Measurements from ENCODE around the gene ZBTB24. TPM values are rescaled to one million over a fixed set of nuclear protein-coding genes. Genes with fewer than 3 reads are reported as not detected.

Gene ZBTB24
- total RNA-seq, 1 donor from 2014 or later = 10.2 TPM

DNA sequence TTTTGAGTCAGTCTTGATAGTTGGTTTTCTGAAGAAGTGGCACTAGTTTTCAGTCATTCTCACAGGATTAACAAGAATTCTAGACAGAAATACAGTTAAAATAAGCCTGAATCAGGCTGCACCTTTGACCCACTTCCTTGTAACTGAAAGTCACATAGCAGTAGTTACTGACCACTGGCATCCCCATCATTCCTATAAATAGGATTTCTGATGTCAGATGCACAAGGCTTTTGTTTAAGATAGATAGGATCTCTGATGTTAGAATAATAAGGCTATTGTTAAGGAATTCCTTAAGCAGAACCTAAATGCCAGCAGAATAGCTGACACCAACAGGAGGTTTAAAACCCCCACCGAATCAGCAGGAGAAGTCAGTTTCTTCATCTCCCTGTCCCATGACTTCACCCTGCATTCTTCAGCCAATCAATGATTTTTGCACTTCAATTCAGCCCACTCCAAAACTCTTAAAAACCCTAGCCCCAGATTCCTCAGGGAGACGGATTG is 30.6 kb upstream of the ZBTB24 start:
- intact Hi-C loops (cut with DNase I) = no loop called here
- DNase-seq (ENCODE audit: low spot score in 2 of 2) = no peak
- Histone ChIP-seq H3K4me1 (no peaks in the 10 kb centered on the region), H3K27me3 (no peaks in the 10 kb centered on the region), H3K27ac (no peak overlapping the region), H3K36me3 (no peaks in the 10 kb centered on the region), H3K9me3 (no peaks in the 10 kb centered on the region), H3K4me3 (no peak overlapping the region)
- TF ChIP-seq, protein P1, sequence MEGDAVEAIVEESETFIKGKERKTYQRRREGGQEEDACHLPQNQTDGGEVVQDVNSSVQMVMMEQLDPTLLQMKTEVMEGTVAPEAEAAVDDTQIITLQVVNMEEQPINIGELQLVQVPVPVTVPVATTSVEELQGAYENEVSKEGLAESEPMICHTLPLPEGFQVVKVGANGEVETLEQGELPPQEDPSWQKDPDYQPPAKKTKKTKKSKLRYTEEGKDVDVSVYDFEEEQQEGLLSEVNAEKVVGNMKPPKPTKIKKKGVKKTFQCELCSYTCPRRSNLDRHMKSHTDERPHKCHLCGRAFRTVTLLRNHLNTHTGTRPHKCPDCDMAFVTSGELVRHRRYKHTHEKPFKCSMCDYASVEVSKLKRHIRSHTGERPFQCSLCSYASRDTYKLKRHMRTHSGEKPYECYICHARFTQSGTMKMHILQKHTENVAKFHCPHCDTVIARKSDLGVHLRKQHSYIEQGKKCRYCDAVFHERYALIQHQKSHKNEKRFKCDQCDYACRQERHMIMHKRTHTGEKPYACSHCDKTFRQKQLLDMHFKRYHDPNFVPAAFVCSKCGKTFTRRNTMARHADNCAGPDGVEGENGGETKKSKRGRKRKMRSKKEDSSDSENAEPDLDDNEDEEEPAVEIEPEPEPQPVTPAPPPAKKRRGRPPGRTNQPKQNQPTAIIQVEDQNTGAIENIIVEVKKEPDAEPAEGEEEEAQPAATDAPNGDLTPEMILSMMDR (IDR thresholded peaks at IDR 0.05) = no peak

DNA sequence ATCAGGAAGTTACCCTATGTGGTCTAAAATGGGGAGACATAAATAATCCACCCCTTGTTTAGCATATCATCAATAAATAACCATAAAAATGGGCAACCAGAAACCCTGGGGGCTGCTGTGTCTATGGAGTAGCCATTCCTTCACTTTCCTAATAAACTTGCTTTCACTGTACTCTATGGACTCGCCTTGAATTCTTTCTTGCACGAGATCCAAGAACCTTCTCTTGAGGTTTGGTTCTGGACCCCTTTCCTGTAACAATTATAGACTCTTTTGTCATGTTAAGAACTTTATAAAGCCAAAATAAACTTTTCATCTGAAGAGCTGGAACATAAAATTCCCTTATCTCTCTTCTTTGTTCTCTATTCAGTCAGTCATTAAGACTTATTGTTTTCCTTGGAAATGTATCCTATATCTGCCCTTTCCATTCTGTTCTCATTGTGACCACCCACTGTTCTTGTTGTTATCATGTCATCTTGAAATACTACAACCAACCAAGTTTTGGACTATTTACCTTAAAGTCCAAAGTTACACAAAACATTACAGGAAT is 29.3 kb upstream of the ZBTB24 start:
- Histone ChIP-seq H3K27me3 (no peaks in the 10 kb centered on the region), H3K4me1 (no peaks in the 10 kb centered on the region), H3K4me3 (no peak overlapping the region), H3K9me3 (no peaks in the 10 kb centered on the region), H3K27ac (no peak overlapping the region), H3K36me3 (no peaks in the 10 kb centered on the region)
- TF ChIP-seq, protein P1 (IDR thresholded peaks at IDR 0.05) = no peak
- intact Hi-C loops (cut with DNase I) = no loop called here
- DNase-seq (ENCODE audit: low spot score in 2 of 2) = no peak

DNA sequence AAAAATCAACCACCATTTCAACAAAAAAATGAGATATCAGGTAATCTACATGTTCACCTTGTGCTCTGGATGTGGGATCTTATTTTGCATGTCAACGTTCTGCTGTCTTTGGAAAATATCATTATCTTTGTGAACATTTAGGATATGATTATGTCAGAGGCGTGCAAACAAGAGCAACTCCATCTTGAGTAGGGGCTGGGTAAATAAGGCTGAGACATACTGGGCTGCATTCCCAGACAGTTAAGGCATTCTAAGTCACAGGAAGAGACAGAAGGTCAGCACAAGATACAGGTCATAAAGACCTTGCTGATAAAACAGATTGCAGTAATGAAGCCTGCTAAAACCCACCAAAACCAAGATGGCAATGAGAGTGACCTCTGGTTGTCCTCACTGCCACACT is 28.8 kb upstream of the ZBTB24 start:
- no peaks in the 10 kb centered on the region for H3K27me3 ChIP-seq
- no peak for DNase-seq (ENCODE audit: low spot score in 2 of 2)
- H3K9me3 ChIP-seq = no peaks in the 10 kb centered on the region
- H3K27ac ChIP-seq = no peak overlapping the region
- no peak overlapping the region for H3K4me3 ChIP-seq
- H3K4me1 ChIP-seq = no peaks in the 10 kb centered on the region
- TF ChIP-seq, protein P1 (IDR thresholded peaks at IDR 0.05) = no peak
- no peaks in the 10 kb centered on the region for H3K36me3 ChIP-seq
- intact Hi-C loops (cut with DNase I) = no loop called here

DNA sequence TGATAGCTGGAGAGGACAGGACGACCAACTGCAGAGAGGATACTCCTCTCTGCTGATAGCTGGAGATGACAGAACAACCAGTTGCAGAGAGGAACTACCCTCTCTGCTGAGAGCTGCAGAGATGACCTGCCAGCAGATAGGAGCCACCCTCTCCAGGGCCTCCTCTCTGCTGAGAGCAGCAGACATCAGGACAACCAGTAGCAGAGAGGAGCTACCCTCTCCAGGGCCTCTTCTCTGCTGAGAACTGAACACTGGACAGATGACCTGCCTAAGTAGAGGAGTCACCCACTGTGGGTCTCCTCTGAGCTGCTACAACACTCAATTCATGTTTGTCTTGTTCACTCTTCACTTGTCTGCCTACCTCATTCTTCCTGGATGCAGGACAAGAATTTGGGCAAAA is 27.3 kb upstream of the ZBTB24 start:
- H3K4me1 ChIP-seq = no peaks in the 10 kb centered on the region
- no peaks in the 10 kb centered on the region for H3K27me3 ChIP-seq
- H3K9me3 ChIP-seq = no peaks in the 10 kb centered on the region
- intact Hi-C loops (cut with DNase I) = no loop called here
- H3K27ac ChIP-seq = no peak overlapping the region
- no peak for DNase-seq (ENCODE audit: low spot score in 2 of 2)
- no peak overlapping the region for H3K4me3 ChIP-seq
- H3K36me3 ChIP-seq = no peaks in the 10 kb centered on the region
- TF ChIP-seq, protein P1 (IDR thresholded peaks at IDR 0.05) = no peak

DNA sequence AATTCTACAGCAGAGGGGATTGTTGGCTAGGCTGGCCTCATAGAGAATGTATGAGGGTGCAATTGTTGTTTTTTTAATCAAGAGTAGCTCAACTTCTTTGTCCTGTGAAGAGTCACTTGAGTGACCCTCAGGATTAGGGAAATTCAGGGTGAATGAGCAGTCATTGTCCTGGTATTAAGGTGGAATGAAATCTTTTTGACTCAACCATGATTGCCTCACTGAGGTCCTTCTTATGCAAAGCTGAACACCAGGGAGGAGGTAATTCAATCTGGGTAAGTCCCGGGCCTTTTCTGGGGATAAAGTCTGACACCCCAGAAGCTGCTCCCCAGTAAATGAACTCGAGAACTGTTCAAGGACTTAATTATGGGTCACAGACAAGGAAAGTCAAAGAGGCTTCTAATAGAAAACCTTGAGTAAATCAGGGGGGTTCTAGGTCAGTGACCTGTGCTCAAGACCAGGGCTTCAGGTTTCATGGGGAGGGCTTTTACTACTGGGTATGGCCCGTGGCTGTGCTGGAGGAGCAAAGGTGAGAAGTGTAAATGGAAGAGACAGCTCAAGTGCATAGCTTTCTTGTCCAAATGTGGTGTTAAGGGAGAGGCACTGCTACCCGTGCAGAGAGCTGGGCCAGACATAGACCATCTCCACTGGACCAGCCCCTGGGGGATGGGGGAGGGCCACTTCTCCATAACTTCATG is 25.3 kb upstream of the ZBTB24 start:
- no peak overlapping the region for H3K4me3 ChIP-seq
- no peaks in the 10 kb centered on the region for H3K27me3 ChIP-seq
- no peaks in the 10 kb centered on the region for H3K4me1 ChIP-seq
- TF ChIP-seq, protein P1 (IDR thresholded peaks at IDR 0.05) = no peak
- no peak for DNase-seq (ENCODE audit: low spot score in 2 of 2)
- H3K27ac ChIP-seq = no peak overlapping the region
- intact Hi-C loops (cut with DNase I) = no loop called here
- H3K9me3 ChIP-seq = no peaks in the 10 kb centered on the region
- no peaks in the 10 kb centered on the region for H3K36me3 ChIP-seq

Measured in ascending aorta (tissue), 2 donors.